ENCODE results near the gene UGCG.
"Not testable (repeated sequence)": the region's sequence is repeated elsewhere in the genome, so short reads cannot be mapped to it uniquely, and the experiment has no call there.

UGCG gene

DNA sequence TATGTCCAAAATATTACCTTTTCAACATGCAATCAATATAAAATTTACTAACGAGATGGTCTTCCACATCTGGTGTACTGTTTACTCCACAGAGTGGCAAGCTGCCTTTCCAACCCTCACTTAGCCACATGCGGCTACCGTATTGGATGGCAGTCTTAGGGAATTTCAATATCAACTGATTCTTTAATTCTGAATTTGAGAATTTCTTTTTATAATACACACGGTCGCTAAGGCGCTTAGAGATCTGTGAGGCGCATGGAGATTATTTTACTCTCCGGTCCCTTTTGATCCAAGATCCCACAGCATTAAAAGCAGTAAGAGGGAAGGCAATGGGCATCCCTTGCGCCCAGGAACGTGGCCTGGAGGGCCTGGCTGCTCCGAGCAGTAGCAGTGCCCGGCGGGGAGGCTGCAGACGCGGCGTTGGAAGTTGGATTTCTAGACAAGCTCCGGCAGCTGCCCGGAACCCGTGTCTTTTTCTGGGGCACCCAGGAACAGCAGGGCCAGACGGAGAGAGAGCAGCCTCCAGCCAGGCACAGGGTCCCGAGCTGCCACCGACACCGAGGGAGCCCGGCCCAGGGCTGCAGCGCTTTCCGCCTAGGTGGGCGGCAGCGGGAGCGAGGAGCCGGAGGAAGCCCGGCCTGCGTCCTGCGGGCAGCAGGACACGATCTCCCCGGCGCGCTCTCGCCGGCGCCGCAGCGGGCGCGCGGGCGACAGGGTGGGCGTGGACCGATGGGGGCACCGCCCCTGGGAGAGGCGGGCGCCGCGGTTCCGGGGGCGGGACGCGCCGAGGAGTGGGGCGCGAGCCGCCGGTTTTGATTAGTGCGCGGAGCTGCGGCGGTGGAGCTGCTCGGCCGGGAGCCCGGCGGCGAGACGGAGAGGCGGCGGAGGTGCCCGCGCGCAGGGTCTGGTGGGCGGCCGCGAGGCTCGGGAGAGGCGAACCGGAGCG is at the start of gene UGCG:
UGCG (plus strand) TSS at position 819 of the 946 bp plus-strand sequence. CDS start 402 bp downstream, outside the sequence.
- peak; percentile 78 for DNase-seq

DNA sequence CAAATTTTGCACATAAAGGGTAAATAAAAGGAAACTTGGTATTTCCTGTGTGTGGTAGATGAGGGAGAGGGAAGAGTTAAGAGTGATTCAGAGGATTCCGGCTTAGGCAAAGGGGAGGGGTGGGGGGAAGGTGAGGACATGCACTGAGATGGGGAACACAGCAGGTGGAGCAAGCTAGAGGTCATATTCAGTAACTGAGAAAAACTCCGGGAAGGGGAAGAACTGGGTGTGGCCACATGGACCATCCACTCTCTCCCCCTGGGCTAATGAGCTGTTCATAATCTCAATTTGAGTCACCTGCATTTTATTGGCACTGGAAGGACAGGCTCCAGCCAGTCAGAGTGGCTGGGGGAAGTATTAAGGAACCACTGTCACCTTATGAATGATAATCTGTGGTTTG is 45.1 kb upstream of the UGCG start:
- no peak for DNase-seq

DNA sequence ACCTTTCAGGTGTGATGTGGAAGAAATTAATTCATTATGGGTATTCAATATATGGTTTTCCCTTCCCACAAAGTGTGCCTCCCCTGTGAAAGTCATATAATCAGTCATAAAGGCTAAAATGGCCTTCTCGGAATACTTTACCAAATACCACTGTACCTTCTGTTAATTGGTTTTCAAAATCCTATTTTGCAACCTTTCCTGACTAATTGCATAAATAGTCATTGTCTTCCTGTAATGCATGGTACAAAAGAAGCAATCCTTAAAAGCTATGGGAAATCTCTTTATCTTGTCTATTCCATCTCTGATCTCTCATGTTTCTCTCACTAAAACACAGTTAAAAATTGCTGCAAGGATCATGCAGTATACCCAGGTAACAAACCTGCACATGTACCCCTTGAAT is 44.3 kb upstream of the UGCG start:
- no peak for DNase-seq

DNA sequence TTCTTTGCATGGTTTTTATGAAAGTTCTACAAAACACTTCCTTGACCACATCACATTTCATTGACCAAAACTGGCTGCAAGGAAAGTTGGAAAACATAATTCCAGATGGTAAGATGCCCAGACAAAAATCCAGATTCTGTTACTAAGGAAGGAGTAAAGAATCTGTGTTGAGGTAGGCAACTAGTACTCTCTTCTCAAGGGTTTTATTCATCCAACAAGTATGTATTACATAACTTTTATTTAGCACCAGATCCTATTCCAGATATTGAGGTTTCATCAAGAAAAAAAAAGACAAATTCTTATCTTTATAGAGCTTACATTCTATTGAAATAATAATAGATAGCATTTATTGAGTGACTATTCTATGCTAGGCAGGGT is 43.2 kb upstream of the UGCG start:
- no peak for DNase-seq

DNA sequence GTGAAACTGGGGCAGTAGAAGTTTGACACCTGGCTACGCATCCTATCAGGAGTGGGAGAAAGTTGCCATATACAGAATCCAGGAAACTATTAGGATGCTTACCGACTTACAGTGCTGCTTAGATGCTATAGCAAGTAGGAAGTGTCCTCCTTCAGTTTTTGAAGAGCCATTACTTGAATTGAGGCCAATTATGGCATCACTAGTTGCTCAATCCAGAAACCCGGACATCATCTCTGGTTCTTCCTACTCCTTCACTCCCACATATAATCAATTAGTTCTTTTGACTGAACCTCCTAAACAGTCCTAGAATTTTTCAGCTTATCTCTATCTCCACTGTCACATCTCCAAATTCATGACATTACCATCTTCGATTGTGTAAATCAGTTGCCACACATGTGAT is 41.8 kb upstream of the UGCG start:
- DNase-seq, result no peak

DNA sequence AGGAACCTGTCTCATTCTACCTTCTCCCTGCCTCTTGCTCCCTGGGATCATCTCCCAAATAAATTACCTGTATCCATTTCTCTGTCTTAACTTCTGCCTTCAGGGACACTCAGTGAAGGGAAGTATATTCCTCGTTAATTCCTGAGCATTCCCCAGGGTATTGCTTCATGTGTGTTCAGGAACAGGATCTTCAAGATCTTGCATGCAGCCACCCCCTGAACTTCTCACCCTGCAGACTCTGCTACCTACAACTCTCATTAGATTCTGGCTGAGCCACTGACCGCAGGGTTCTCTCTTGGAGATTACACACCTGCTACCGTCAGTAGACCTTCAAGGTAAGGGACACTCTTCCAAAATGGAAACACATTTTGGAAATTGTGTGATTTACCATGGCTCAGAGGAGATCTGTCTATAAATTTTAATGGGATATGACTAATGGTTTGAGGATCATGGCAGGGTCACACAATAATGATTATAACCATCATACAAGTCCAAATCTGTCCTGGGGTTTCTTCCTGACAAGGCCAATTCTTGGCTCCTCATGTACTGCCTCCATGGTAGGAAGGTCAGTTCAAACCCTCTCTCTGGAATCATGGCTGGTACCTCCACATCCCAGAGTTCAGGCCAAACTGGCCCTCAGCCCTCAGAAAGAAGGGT is 38.9 kb upstream of the UGCG start:
- no peak for DNase-seq

DNA sequence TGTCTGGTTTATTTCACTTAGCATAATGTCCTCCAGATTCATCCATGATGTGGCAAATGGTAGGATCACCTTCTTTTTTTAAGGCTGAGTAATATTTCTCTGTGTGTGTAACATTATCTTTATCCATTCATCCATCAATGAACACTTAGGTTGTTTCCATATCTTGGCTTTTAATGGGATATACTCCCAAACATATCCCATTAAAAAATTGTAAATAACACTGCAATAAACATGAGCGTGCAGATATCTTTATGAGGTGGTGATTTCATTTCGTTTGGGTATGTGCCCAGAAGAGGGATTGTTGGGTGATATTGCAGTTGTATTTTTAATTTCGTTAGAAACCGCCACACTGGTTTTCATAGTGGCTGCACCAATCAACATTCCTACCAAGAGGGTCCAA is 36.2 kb upstream of the UGCG start:
- DNase-seq, result no peak

DNA sequence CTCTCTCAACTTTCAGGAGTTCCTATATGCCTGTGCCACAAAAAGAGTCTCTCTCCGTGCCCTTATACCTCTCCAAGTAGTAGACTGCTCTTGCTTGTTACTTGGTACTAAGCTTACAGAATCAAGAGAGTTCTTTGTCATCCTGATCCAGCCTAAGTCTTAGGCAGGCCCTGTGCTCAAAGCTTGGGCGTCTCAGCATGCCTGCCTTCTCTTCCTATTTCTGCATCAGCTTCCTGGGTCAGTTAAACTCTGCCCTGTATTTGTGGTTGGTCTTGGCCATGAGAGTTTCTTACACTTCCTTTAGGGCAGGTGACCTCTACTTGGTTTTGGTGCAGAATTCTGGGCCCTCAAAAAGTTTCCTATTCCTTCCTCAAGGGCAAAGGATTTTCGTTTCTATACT is 33.0 kb upstream of the UGCG start:
- DNase-seq, result no peak

DNA sequence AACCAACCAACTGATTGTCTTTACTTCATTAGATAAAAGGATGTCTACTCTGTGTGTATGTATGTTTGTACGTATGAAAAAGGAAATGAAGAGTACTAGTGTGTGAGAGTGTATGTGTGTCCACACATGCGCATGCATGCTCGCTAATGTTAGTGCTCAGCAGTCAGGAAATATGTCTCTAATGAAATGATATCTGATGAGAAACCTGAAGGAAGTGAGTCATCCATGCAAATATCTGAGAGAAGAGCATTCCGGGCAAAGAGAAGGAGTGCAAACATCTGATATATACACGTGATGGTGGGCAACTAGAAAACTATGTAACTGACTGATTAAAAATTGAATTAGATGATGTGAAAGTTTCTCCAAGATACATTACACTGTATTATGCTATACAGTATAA is 29.6 kb upstream of the UGCG start:
- DNase-seq, result no peak

DNA sequence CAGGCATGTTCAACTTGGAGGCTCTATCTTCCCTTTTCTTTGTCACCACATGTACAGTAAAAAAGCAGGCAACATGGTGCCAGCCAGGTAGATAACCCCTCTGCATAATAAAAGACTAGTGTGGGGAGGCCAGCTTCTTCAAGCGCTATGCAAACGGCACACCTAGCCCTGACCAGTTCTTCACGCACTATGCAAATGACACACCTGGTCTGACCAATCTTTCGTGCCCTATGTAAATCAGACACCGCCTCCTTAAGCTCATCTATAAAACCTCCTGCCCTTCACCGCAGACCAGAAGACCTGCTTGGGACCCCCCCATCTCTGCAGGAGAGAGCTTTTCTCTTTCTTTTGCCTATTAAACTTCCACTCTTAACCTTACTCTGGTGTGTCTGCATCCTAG is 28.1 kb upstream of the UGCG start:
- peak; percentile 10 for DNase-seq

DNA sequence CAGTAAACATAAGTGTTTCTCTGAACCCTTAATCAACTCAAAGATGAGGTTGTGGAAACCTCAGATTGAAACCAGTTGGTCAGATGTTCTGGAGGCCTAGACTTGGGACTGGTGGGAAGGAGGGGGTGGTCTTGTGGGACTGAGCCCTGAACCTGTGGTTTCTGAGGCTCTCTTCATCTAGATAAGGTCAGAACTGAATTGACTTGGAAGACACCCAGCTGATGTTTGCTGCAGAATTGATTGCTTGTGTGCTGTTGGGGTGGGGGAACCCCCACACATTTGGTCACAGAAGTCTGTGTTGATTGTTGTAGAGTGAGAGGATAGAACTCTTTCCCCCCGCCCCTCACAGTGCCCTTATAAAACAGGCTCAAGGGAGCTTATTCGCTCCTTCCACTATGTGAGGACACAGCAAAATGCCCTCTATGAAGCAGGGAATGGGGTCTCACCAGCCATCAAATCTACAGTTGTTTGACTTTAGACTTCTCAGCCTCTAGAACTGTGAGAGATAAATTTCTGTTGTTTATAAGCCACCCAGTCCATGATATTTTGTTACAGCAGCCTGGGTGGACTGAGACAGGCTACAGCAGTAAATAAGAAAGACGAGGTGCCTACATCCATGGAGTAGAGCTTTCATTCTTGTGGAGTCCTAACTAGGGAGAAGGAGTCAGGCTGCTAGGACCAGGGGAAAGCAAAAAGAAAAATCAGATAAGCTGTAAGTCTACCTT is 25.7 kb upstream of the UGCG start:
- DNase-seq, result no peak

DNA sequence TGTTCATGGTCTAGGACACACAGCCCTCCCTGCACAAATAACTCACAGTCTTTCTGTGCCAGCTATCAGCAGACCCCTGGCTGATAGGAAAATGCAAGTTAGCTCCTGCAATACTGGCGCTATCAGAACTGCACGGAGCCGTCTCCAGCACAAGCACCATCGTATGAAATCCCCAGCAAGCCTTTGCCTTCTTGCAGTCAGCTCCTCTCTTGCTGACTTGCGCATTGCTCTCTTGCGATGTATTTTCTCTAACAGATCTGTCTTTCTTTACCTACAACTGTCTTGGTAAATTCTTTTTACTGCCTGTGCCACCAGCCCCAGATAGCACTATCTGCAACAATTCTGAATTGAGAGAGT is 25.1 kb upstream of the UGCG start:
- DNase-seq, result no peak

DNA sequence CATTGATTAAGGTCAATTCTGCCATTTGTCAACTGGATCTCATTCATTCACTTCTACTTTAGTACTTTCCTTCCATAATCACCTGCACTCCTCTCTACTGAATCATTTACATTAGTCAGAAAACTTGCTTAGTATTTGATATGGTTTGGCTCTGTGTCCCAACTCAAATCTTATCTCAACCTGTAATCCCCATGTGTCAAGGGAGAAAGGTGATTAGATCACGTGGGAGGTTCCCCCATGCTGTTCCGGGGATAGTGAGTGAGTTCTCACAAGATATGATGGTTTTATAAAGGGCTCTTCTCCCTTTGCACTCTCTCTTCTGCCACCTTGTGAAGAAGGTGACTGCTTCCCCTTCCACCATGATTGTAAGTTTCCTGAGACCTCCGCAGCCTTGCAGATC is 23.7 kb upstream of the UGCG start:
- no peak for DNase-seq

DNA sequence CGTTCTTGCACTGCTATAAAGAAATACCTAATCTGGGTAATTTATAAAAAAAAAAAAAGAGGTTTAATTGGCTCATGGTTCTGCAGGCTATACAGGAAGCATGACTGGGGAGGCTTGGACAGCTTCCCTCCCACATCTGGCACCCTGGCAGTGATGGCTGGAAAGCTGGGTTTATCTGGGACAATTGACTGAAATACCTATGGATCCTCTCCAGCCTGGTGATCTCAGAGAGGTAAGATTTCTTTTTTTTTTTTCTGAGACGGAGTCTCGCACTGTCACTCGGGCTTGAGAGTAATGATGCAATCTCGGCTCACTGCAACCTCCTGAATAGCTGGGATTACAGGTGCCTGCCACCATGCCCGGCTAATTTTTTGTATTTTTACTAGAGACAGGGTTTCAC is 22.7 kb upstream of the UGCG start:
- DNase-seq, result no peak

DNA sequence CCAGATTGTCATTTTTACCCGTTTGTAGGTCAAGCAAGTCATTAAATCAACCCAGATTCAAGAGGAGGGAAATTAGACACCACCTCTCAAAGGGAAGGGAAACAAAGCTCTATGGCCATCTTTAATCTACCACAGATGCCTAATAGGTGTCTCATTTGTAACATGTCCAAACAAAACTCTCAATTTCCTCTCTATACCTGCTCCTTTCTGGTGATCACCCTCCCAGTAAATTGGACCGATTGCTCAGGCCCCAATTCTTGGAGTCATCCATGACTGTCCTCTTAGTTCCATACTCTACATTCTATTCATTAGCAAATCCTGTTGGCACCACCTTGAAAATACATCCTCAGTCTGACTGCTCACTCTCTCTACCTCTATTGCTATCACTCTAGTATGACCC is 22.1 kb upstream of the UGCG start:
- DNase-seq, result no peak

DNA sequence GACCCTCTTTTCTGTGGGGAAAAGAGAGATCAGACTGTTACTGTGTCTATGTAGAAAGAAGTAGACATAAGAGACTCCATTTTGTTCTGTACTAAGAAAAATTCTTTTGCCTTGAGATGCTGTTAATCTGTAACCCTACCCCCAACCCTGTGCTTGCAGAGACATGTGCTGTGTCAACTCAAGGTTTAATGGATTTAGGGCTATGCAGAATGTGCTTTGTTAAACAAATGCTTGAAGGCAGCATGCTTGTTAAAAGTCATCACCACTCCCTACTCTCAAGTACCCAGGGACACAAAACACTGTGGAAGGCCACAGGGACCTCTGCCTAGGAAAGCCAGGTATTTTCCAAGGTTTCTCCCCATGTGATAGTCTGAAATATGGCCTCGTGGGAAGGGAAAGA is 21.3 kb upstream of the UGCG start:
- DNase-seq, result not testable (repeated sequence)

DNA sequence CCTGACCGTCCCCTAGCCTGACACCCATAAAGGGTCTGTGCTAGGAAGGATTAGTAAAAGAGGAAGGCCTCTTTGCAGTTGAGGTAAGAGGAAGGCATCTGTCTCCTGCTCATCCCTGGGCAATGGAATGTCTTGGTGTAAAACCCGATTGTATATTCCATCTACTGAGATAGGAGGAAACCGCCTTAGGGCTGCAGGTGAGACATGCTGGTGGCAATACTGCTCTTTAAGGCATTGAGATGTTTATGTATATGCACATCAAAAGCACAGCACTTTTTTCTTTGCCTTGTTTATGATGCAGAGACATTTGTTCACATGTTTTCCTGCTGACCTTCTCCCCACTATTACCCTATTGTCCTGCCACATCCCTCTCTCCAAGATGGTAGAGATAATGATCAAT is 20.9 kb upstream of the UGCG start:
- DNase-seq, result not testable (repeated sequence)

DNA sequence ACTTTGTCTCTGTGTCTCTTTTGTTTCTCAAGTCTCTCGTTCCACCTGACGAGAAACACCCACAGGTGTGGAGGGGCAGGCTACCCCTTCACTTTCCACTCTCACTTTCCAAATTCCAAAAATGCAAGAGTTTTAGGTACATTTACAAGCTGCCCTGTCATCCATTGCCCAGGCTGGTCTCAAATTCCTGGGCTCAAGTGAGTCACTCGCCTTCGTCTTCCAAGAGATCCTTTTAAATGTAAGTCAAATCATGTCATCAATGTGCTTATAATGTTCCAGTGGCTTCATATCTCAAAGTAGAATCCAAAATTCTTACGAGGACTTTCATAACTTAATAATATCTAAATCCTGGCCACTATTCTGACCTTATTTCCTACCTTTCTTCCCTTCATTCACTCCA is 20.4 kb upstream of the UGCG start:
- DNase-seq, result no peak

DNA sequence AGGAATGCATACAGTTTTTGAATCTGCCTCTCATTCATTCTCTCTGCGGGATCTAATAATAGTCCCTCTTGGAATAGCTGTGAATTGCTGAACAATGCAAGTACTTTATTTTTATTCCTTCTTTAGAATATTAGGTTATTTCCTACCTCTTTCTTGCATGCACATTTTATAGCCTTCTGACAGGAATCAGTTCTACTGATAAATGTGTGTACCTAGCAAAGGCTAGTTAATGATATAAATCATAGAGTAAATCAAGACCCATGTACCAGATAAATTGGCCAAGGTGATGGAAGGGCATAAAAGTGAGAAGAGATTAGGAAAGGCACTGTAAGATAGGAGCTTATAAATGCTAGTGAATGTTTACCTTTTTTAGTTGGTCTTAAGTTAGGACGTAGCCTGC is 19.2 kb upstream of the UGCG start:
- no peak for DNase-seq

DNA sequence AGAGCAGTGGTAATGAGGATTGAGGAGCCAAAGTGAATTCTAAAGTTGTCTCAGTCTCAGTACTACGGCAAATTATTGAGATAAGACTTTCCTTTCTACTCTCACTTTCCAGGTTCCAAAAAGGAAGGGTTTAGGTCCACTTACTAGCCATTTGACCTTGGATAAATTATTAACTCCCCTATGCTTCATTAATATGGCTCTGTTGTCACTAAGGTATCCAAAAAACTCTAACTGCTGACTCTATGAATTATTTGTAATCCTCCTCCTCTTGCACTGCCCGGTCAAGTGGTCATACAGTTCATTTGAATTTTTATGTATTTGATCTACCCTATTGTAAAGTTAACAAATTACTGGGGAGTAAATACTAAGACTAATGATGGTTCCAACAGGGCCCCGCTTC is 17.7 kb upstream of the UGCG start:
- DNase-seq, result no peak

DNA sequence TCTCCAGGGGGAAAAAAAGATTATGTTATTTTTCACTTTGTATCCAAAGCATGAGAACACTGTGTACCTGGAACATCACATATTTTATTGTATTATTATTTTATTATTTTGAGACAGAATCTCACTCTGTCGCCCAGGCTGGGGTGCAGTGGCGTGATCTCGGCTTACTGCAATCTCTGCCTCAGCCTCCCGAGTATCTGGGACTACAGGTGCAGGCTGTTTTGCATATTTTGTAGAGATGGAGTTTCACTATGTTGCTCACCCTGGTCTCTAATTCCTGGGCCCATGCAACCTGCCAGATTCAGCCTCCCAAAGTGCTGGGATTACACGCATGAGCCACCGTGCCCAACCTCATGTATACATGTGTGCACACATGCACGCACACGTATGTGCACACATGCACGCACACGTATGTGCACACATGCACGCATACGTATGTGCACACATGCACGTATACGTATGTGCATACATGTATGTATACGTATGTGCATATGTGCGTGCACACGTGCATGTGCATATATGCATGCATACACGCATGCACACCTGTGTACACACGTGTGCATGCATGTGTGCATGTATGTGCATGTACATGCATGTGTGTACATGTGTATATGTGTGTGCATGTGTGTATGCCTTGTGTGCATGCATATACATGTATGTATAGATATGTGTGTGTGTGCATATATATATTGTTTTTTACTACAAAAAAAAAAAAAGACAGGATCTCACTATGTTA is 9.5 kb upstream of the UGCG start:
- DNase-seq, result peak; percentile 2

DNA sequence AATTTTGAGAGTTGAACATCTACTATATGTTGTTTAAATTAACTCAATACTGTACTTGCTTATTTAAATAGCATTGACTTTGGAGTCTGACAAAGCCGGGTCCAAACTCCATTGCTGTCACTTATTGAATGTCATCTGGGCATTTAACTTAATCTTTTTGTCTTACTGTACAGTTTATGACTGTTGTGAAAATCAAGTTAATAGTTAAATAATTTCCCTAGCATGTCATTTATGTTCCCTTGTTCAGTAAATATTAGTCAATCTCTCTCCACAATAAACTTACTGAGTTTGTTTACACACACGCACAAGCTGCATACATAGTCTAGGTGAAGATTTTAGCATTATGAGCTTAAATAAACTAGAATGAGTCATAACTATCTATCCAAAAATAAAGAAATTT is 6.3 kb upstream of the UGCG start:
- no peak for DNase-seq

DNA sequence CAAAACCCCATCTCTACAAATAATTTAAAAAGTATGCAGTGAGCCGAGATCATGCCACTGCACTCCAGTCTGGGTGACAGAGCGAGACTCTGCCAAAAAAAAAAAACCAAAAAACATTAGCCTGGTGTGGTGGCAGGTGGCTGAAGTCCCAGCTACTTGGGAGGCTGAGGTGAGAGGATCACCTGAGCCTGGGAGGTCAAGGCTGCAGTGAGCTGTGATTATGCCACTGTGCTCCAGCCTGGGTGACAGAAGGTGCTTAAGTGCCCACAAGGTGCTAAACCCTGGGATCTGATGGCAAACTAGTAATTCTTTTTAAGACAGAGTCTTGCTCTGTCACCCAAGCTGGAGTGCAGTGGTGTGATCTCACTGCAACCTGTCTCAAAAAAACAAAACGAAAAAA is 5.7 kb upstream of the UGCG start:
- not testable (repeated sequence) for DNase-seq

All from NCI-H526 treated with DMSO at 0.1 percent for 48 hours (cell line).